ENCODE results near the gene SPACDR.
"Not testable (repeated sequence)": the region's sequence is repeated elsewhere in the genome, so short reads cannot be mapped to it uniquely, and the experiment has no call there.

The SPACDR gene

GRCh38 chr7:100465299-100465698 lies 1.2 kb upstream of the SPACDR start:
- DNase-seq = no peak

- DNase-seq = no peak
Measured at GRCh38 chr7:100464791-100465190, 731 bp upstream of the SPACDR start.

GRCh38 chr7:100457033-100457432 lies 7.0 kb downstream of the SPACDR start:
- DNase-seq = no peak

GRCh38 chr7:100456562-100456961 lies 7.5 kb downstream of the SPACDR start:
- DNase-seq = no peak

GRCh38 chr7:100455206-100455605 lies 8.9 kb downstream of the SPACDR start:
- no peak for DNase-seq

- not testable (repeated sequence) for DNase-seq
Measured at GRCh38 chr7:100453854-100454253, 10.2 kb downstream of the SPACDR start.

- DNase-seq = no peak
Measured at GRCh38 chr7:100452513-100452912, 11.5 kb downstream of the SPACDR start.

GRCh38 chr7:100449190-100449795 lies 14.8 kb downstream of the SPACDR start:
- DNase-seq = no peak

GRCh38 chr7:100447363-100447762 lies 16.7 kb downstream of the SPACDR start:
- DNase-seq = not testable (repeated sequence)

GRCh38 chr7:100446040-100446439 lies 18.0 kb downstream of the SPACDR start:
- no peak for DNase-seq

GRCh38 chr7:100444311-100445278 lies 19.5 kb downstream of the SPACDR start:
- DNase-seq = no peak

- no peak for DNase-seq
Measured at GRCh38 chr7:100443096-100443840, 20.8 kb downstream of the SPACDR start.

- DNase-seq = no peak
Measured at GRCh38 chr7:100441641-100442535, 22.2 kb downstream of the SPACDR start.

- DNase-seq = not testable (repeated sequence)
Measured at GRCh38 chr7:100439244-100439643, 24.8 kb downstream of the SPACDR start.

- not testable (repeated sequence) for DNase-seq
Measured at GRCh38 chr7:100438731-100439130, 25.3 kb downstream of the SPACDR start.

GRCh38 chr7:100438172-100438571 lies 25.9 kb downstream of the SPACDR start:
- DNase-seq = no peak

- no peak for DNase-seq
Measured at GRCh38 chr7:100437150-100438100, 26.6 kb downstream of the SPACDR start.

- peak; percentile 46 for DNase-seq
Measured at GRCh38 chr7:100435401-100436304, 28.4 kb downstream of the SPACDR start.

- no peak for DNase-seq
Measured at GRCh38 chr7:100434297-100435144, 29.5 kb downstream of the SPACDR start.
